Activated gamma-delta T cell treated with Interleukin-2 at 50 U/mL for 16 hours (primary cell): ENCODE data around the gene ADCY4.

Source experiments
- DNase-seq: peaks from one replicate; pipeline ENCODE4 v3.0.0-alpha.2; 2020

The ADCY4 gene

DNA sequence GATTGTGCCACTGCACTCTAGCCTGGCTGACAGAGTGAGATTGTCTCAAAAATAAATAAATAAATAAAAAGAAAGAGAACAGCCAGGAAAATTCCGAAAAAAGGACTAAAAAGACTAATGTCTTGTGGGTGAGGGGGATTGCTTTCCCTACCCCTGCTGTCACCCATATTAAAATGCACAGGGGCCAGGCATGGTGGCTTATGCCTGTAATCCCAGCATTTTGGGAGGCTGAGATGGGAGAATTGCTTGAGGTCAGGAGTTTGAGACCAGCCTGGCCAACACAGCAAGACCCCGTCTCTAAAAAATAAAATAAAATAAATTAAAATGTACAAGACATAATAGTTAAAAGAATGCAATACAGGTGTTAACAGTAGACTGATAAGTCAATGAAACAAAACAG lies 41.3 kb downstream of the ADCY4 start:
- no peak for DNase-seq

DNA sequence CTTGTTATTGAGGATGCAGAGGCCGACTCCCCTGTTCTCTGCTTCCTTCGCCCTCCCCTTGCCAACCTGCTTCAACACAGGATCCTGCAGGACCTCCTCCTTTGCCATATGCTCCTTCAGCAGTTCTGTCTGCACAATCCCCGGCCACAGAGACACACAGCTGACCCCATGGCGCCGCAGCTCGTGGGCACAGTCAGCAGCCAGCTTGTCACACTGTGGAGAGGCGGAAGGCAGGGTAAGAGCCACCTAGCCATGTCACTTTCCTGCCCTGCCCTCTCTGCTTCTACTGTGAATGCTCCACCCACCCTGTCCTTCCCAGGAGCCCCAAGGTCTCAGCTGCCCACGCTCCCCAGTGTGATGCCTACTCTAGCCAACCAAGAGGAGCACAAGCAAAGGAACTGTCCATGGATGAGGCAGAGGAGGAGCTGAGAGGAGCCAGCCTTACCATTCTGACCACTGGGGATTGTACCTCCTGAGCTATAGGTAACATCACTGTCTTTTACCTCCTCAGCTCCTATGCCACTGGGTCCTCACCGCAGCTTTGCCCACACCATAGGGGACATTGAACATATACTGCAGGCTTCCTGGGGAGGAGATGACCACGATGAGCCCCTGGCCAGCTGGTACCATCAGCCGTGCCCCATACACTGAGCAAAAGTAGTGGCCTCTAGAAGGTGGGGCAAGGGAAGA lies 42.6 kb downstream of the ADCY4 start:
- no peak for DNase-seq

DNA sequence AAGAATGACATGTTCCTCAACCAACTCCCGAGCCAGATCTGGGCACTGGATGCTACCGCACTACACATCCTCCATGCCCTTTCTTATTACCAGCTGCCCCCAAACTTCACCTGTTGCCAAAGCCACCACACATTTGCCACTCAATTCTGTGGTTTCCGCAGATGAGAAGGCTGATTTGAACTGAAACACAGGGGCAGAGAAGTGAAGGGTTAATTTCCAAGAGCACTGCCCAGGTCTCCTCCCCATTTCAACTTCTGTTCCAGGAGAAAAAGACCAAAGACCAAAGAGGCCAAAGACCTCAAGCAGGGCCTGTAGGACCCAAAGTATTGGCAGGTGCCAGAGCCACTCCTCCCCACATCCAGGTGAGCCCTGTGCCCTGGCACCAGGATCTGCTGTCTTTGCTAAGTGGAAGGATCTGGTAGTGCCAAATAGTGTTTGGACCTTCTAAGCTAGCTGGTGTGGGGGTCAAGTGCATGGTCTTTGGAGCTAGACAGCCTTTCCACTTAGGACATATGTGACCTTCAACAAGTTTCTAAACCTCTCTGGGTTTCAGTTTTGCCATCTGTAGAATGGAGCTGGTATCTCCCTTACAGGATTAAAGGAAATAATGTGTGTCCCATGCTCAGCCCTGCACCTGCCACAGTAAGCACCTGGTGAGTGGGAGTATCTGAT lies 43.3 kb downstream of the ADCY4 start:
- no peak for DNase-seq

DNA sequence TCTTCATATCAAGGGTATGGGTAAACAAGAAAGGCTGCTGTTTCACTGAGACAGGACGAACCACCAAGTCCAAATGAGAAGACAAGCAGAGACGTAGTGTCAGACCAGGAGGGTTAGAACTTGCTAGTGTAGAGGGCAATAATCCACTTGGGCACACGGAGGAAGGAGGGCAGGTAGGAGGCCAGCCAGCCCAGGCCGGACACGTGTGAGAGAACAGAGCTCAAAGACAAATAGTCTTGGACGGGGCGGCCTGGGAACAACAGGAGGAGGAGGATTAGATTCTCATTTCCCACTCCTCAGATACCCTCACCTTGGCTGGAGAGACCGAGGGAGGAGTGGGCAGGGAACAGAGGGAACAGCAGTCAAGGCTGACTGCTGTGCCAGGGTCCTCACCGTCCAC lies 44.1 kb downstream of the ADCY4 start:
- no peak for DNase-seq

DNA sequence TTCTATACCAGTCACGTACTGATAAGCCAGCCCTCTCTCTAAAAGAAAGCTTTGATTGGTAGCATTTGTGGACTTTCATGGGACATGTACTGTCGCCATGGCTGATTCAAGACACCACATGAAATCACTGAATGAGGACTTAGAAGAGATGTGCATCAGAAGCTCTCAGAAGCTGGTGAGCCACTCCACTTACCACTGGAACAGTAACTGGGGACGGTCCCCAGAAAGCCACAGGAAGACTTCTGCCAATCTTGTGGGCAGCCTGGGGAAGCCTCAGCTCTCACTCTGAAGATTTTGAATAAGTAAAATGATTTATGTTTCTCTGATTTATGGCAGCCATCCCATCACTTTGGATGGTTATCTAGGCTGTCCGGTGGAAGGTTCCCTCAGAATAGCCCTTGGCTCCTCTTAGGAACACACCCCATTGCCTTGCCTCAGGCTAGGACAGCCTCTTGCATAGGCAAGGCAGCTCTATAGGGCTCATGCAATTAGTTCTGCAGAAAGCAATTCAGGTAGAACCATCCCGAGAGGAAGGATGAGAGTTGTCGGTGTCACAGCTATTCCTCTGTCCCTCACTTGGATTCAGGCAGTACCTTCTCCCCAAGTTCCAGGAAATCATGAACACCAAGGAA lies 45.1 kb downstream of the ADCY4 start:
- no peak for DNase-seq

DNA sequence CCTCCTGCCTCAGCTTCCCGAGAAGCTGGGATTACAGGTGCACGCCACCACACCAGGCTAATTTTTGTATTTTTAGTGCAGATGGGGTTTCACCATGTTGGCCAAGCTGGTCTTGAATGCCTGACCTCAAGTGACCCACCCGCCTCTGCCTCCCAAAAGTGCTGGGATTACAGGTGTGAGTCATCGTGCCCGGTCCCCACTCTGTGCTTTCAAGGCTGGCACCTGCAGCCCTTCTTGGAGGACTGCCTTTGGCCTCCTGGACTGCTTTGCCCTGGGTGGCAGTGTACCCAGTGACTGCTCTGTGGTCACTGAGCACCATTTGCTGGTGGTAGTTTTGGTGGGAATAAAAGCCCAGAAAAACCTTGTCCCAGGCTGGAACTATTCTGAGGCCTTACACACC lies 47.9 kb downstream of the ADCY4 start:
- DNase-seq, result no peak

DNA sequence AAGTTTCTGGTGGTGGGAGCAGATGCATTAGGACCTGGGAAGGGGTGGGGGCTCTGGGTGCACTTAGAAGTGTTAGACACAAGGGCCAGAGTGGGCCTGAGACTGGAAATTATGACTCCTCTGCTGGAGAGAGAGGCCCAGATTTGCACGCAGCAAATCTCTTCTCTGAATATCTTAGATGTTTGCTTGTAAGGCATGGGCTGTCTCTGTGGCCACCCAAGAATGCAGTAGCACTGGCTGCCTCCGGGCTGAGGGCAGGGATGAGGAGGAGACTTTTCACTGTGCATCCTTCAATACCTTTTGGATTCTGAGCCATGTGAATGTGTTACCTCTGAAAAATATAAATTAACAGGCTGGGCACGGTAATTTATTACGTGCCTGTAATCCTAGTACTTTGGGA lies 49.5 kb downstream of the ADCY4 start:
- DNase-seq, result no peak

DNA sequence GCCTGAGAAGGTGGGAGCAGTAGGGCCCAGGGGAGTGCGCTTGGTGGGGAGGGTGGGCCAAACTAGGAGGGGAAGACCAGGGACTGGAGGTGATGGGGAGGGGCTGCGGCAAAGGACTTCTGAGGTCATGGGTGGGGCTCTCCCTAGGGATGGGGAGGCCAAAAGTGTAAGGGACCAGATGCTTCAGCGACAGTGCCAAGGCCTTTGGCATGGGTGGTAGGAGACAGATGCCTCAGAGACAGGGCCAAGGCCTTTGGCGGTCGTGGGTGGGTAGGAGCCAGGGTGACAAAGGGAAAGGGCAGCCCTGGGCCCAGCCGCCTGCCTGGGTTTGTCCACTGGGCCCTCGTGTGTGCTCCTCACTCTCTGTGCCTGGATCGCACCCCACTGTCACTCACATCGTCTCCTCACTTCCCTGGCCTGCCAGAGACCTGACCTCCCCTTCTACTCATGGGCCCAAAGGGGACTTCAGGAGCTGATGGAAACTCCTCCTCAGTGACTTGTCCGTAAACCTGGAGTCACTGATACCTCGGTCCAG lies 50.3 kb downstream of the ADCY4 start:
- DNase-seq, result no peak

DNA sequence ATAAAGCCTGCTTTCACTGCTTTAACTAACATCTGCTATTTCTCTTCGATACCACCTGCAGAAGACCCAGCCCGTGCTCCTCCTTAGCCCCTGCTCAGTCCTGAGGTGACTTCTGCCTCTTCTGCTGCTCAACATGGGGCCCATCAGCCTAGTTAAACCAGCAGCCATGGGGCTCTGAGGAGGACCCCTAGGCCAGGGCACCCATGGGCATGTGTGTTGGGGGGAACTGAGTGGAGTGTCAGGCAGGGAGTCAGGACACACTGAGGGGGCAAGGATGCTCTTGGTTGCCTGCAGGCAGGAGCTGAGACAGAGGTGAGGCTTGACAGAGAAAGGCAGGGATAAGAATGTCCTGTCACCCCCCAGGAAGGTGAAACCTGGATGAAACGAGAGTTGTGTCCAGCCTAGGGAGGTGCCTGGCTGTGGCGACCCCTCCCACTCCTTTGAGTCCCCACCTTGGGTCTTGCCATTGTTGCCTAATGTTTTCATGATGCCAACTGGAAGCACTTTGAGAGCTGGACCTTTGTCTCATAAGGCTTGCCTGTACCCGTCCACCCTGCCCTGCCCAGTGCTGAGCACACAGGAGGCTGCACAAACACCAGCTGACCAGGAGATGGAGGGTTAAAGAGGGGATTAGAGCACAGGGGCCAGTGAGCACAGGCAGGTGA lies 50.9 kb downstream of the ADCY4 start:
- DNase-seq, result no peak

DNA sequence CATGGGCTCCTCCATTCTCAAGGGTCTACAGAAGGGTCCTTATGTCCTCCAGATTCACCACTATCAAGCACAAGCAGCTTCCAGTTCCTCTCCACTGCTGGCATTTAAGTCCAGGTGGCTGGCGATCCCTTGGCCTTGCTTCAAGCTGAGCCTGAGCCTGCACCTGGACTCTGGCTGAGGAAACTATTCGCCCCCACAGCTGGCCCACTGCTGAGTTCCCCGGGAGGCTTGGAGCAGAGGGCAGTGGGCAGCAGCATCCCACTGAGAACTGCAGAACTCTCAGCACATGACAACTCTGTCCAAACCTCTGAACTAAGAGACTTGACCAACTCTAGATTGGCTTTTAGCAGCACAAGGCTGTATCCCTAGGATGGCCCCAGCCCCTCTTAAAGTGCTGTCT lies 52.1 kb downstream of the ADCY4 start:
- DNase-seq, result no peak

DNA sequence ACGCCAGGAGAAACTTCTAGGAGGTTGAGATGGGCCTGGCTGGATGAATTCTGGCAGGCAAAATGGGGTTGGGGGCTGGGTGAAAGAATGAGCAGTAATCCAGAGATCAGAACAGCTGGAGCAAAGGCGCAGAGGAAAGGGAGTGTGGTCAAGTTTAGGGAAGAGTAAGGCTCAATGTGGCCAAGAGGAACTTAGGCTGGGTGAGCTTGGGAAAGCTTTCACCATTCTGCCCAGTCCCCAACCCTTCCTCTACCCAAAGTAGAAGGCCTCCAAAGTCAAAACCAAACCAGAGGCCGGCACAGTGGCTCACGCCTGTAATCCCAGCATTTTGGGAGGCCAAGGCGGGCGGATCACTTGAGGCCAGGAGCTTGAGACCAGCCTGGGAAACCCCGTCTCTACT lies 53.2 kb downstream of the ADCY4 start:
- no peak for DNase-seq

DNA sequence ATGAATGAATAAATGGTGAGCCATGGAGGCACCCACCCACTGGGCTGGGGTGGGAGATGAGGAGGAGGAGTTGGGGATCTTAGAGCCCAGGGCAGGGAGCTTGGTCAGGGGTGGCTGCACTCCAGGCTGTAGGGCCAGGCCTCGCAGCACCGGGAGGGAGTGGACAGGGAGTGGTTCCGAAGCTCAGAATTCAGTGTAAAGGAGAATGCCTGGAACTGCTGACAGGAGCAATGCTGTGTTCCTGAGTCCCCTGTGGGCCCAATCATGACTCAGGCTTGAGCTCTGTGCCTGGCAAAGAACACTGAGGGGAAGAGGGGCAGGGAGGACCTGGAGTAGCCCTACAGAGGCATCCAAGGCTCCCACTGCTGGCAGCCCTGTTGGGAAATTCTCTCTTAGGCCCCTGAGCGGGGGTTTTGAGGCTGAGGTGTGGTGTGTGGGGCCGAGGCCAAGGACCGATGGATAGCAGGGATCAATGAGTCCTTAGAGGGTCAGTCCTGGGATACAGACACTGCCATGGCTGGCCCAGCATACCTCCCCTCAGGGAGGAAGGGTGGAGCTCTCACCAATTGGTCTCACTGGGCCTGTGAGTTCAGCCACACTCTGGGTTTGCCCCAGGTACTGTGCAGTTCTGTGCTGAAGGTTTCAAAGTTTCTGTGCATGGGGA lies 53.9 kb downstream of the ADCY4 start:
- no peak for DNase-seq

DNA sequence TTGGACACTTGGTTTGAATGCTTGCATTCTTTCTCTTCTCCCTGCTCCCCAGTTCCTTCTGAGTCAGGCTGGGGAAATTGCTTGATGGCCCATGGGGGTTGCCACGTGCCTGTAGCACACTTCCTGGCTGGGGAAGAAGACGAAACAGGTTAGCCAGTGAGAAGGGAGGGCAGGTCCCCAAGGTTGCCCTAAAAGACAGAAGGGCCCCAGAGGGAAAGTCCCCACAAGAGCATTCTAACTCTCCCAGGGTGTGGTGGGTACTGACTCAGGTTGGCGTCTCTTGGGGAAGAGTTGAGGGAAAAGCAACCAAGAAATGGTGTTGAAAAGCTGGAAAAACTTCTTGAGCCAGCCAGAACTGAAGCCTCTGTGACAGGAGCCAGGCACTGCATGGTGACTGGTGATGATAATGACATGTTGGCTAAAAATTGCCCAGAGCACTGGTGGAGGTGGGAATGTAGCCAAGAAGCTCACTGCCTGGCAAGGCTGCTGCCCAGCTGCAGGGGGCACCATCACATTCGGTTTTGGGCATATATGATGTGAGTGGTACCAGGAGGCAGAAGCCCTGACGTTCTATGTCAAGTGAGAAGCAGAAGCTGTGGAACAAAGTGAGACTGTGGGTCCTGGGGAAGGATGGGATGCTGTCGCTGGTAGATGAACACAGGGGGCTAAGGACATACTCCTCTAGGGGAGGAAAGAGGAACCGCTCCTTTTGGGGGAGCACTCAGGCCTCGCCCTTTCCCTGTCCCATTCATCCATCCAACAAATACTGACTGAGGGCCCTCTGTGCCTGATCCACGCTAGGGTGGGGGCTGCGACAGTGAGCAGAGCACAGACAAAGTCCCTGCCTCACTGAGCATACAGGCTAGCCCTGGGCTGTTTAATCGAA lies 55.3 kb downstream of the ADCY4 start:
- DNase-seq, result no peak

DNA sequence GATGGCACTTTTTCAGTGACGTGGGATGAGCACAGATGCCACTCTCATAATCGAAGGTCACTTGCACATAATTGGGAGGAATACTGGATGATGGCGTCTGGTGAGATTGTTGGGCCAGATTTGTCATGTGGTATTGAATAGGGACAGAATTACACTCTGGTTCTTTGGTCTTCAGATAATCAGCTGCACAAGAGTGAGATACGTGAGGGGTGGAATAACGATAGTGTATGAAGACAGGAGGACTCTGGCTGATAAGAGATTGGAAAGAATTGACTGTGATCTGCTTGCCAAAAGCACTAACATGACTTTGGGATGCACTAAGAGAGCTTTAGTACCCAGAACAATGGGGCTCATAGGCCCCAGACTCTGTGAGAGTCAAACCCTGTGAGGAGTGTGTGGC lies 56.4 kb downstream of the ADCY4 start:
- DNase-seq, result no peak

DNA sequence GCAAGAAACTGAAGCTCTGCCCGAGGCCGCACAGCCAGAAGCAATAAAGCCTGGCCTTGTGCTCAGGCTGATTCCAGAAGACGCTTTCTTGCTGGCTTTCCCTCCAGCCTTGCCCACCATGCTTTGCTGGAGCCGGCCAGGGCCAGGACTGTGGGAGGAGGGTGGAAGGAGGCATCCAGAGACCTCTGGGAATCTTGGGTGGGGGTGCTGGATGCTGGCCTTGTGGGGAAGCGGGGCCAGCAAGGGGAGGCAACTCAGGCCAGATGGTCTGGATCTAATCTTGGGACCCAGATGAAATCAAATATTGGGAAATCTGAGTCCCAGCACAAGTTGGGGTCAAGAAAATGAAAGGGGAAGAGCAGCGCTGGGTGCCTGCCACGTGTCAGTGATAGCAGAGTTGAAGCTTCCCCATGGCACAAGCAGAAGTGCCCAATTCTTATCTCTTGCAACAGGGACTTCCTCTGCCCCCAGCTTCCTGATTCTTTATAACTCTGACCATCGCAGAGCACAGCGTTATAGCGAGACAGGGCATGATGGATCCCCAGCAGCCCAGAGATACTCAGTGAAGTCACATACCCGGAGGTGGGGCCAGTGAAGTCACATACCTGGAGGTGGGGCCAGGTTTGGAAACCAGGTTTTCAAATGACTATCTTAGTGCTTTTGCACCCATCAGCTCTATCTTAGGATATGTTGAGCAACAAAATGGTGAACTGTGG lies 57.1 kb downstream of the ADCY4 start:
- DNase-seq, result no peak

DNA sequence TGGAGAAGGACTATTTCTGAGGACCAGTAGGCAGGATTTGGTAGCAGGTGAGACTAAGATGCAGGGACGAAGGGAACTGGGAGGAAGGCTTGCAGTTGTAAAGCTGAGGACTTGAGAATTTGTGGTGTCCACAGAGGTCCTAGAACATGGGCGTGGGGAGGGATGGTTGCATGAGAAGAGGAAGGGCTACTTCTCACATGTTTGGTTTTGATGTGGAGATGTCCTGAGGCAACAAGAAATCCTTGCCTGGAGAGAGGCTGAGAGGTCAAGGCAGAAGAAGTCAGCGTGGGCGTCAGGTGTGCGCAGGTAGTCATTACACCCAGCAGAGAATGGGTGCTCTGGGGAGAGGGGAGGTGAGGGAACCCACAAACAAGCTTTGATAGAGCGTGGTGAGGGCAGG lies 57.8 kb downstream of the ADCY4 start:
- no peak for DNase-seq

DNA sequence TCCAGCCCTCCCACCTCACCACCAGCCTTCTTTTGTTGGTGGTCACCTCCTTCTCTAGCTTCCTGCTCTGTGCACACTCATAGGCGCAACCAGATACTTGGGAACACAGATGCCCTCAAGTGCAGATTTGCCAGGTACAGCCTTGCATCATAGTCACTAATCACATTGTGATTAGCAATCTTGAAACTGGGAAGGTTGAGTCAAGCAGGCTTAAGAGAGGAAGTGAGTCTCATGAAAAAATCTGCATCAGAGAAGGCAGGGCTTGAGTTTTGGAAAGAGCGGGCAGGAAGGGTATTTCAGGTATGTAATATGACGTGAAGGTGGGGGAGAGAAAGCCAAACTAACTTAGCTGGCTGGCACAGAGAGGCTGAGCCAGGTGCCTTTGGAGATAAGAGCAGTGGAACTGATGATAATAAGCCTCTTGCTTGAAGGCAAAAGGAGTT lies 60.7 kb downstream of the ADCY4 start:
- no peak for DNase-seq

DNA sequence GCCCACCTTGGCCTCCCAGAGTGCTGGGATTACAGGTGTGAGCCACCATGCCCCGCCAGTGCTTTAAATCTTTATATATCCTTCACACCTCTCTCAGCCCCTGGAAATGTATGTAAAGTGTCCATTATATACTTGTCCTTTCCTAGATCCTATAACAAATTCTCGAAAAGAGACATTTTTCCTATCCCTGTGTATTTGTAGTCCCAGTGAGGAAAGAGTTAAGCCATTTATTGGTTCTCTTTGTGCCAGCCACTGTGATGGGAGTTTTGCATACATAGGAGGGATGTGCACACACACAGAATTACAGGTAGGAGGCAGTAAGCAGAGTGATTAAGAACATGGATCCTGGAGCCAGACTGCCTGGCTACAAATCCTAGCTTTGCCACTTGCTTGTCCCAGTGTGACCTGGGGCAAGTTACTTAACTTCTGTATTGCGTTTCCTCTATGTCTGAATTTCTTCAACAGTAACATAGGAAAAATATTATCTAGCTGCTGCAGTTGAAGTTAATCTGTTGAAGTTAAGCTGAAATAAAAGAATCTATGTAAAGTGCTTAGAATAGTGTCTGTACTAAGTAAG lies 61.4 kb downstream of the ADCY4 start:
- DNase-seq, result no peak

DNA sequence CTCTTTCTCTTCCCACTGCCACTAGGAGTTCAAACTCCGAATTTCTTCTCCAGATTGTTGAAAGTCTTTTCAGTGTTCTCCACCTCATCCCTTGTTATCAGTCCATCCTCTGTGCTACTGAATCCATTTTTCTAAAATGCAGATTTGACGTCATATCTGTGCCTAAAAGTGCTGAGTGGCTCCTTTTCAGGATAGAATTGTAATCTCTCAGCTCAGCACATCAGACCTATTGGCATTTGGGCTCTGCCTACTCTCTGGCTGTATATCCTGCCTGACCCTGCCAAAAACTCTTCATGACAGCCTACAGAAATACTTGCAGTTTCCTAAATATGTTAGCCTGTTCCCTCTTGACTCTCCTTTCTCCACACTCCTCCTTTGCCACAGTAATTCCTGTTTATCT lies 62.4 kb downstream of the ADCY4 start:
- no peak for DNase-seq

DNA sequence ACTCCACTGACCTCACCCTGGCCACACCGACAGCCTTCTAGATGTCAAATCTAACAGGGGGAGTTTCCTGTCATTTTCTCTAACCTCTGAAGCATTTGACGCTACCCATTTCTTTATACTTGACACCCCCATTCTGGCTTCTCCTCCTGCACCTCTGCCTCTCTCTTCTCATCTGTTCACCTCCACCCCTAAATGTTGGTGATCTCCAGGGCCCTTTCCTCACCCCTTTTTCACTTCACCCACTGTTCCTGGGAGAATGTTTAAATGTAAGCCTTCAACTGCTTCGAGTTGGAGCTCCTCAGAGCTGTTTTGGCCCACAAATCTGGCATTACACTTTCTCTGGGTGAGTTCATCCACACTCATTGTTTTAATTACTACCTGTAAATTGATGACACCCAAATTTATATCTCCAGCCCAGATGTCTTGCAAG lies 63.0 kb downstream of the ADCY4 start:
- DNase-seq, result no peak
